GM19023 (cell line): Measurements from ENCODE around the gene SLC3A2.
"Not testable (repeated sequence)": the region's sequence is repeated elsewhere in the genome, so short reads cannot be mapped to it uniquely, and the experiment has no call there.

Source experiments
- ATAC-seq: cut with Tn5 transposase; IDR thresholded peaks from one replicate; pipeline ENCODE4 v1.9.1; 2021; ENCODE audit warnings: mild to moderate bottlenecking, moderate library complexity; ENCODE audit not compliant: unreplicated experiment

The SLC3A2 gene

GRCh38 chr11:62926680-62927455, 46.2 kb downstream of the SLC3A2 start:
- ATAC-seq, result no peak

- no peak for ATAC-seq
These were observed 47.3 kb downstream of the SLC3A2 start for GRCh38 chr11:62928011-62928410.

GRCh38 chr11:62930157-62930556, 49.5 kb downstream of the SLC3A2 start:
- no peak for ATAC-seq

GRCh38 chr11:62930666-62931065, 50.0 kb downstream of the SLC3A2 start:
- no peak for ATAC-seq

- ATAC-seq, result no peak
These were observed 51.0 kb downstream of the SLC3A2 start for GRCh38 chr11:62931499-62932278.

GRCh38 chr11:62933285-62933684, 52.6 kb downstream of the SLC3A2 start:
- no peak for ATAC-seq

GRCh38 chr11:62933750-62934495, 53.2 kb downstream of the SLC3A2 start:
- no peak for ATAC-seq

- no peak for ATAC-seq
These were observed 53.7 kb downstream of the SLC3A2 start for GRCh38 chr11:62934496-62934785.

GRCh38 chr11:62937528-62937927, 56.8 kb downstream of the SLC3A2 start:
- ATAC-seq, result not testable (repeated sequence)
